ENCODE data around the gene PPIP5K2.
"Not testable (repeated sequence)": the region's sequence is repeated elsewhere in the genome, so short reads cannot be mapped to it uniquely, and the experiment has no call there.

PPIP5K2 gene

DNA sequence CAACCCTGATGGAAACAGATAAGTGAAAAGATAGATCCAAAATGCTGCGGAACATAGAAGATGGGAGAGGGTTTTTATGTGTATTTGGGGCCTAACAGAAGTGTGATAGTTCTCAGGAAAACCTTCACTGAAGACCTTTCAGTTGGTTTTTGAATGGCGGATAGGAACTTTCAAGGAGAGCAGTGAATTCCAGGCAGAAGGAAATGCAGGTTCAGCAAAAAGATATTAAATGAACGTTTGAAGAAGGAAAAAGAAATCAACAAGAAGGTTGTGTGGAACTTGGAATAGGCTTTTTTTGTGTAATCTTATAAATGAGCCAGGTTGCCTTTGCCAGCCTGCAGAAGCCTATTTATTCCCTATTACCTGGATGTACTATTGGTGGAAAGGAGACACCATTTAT lies 2.1 kb downstream of the PPIP5K2 start:
- no peak for DNase-seq (ENCODE audit: low read depth)

DNA sequence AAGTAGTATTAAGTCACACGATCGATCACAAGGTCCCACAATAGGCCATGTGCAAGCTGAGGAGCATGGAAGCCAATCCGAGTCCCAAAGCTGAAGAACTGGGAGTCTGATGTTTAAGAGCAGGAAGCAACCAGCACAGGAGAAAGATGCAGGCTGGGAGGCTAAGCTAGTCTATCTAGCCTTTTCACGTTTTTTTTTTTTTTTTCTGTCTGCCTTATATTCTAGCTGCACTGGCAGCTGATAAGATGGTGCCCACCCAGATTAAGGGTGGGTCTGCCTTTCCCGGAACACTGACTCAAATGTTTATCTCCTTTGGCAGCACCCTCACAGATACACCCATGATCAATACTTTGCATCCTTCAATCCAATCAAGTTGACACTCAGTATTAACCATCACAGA lies 6.5 kb downstream of the PPIP5K2 start:
- DNase-seq (ENCODE audit: low read depth) = no peak

DNA sequence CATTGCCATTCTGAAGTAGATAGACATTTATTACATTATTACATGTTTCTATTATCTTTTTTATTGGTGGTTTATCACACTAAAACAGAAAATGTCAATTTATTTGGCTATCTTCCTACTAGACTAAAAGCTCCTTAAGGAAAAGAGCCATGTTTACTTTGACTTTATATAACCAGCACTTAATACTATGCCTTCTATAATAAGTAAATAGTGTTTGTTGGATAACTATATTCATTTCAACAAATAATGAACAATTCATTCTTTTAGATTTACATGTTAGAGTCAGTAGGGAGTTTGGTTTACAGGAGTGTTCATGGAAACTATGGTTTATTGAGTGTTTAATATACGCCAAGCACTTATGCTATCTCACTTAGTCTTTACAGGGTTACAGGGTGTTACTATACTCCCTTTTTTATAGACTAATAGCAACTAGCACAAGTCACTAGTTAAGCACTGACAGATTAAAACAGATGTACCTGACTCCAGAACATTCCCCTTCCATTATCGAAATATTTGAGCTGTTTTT lies 7.3 kb downstream of the PPIP5K2 start:
- no peak for DNase-seq (ENCODE audit: low read depth)

DNA sequence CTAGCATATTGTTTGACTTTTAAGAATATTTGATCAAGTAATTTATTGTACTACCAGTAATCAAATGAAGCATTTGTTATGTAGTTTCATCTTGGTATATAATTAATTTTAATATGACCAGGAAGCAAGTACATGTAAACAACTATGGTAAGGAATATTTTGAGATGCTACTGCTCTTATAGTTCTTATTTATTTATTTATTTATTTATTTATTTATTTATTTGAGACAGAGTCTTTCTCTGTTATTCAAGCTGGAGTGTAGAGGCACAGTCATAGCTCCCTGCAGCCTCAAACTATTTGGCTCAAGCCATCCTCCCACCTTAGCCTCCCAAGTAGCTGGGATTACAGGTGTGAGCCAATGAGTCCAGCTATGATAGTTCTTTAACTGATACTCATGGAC lies 8.1 kb downstream of the PPIP5K2 start:
- no peak for DNase-seq (ENCODE audit: low read depth)

DNA sequence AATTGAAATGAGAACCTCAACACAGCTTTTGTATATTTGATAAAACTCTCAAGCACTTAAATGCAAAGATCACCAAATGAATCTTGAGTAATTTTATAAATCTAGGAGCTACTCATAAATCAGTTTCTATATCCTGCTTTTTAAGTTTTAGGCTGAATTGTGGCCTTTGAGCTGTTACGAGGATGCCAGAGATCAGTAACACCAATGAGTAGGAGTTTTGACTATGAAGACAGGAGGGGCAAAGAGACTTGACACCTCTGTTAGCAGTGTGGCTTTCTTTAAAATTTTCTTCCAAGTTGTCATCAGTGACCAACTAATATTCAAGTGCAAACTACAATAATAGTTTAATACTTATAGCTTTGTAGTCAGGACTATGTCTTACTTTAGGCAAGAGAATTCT lies 12.6 kb downstream of the PPIP5K2 start:
- no peak for DNase-seq (ENCODE audit: low read depth)

DNA sequence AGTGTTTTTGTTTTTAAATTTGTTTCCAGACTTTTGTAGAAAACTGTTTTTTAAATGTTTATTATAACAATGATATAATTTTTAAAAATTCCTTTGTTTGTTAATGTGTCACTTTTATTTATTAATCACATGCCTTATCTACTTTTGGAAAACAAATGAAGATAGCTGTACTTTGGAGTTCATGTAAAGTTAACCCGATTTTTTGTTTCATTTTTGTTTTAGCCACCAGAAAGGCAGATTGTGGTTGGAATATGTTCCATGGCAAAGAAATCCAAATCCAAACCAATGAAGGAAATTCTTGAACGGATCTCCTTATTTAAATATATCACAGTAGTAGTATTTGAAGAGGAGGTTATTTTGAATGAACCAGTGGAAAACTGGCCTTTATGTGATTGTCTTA lies 13.1 kb downstream of the PPIP5K2 start:
- DNase-seq (ENCODE audit: low read depth) = no peak

DNA sequence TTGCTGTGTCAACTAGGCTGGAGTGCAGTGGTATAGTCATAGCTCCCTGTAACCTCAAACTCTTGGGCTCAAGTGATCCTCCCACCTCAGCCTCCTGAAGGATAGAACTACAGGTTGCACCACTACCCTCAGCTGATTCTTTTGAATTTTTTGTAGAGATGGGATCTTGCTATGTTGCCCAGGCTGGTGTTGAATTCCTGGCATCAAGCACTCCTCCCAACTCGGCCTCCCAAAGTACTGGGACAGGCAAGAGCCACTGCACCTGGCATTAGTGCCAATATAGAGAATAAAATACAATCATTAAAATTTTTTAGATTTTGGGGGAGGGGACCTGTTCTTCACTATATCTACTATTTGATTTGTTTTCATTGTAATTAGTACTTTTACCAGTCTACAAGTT lies 15.4 kb downstream of the PPIP5K2 start:
- no peak for DNase-seq (ENCODE audit: low read depth)

DNA sequence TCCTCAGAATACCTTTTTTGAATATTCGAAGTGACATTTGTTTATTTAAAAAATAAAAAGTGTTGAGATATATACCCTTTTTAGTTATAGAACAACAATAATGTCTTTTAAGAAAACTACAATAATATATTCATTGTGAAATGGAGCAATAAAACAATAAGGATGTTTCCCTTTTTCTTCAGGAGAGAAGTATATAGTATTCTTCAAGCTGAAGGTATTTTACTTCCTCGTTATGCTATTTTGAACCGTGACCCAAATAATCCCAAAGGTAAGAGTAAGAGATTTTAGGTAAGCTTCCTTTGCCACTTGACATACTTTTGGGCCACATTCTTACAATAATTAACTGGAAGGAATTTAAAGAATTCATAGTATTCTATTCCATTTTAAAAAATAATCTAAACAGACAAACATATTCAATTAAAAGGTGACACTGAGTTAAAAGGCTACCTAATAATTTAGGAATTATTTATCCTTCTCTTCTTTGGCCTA lies 18.1 kb downstream of the PPIP5K2 start:
- DNase-seq (ENCODE audit: low read depth) = no peak

DNA sequence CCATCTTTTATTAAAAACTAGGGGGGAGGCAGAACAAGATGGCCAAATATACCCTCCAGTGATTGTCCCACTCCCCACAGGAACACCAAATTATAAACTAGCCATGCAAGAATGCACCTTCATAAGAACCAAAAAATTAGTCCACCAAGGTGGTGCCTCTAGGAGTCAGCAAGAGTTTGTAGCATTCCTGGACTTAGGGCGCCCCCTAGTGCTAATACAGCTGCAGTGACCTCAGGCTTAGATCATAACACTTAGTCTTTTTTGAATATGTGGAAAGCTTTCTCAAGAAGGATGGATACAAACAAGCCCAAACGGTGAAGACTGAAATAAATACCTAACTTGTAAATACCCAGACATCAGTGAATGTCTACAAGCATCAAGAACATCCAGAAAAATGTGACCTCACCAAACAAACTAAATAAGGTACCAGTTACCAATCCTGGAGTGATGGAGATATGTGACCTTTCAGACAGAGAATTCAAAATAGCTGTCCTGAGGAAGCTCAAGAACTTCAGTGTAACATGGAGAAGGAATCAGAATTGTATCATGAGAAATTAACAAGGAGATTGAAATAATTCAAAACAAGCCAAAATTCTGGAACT lies 19.3 kb downstream of the PPIP5K2 start:
- peak; percentile 80 for DNase-seq (ENCODE audit: low read depth)

DNA sequence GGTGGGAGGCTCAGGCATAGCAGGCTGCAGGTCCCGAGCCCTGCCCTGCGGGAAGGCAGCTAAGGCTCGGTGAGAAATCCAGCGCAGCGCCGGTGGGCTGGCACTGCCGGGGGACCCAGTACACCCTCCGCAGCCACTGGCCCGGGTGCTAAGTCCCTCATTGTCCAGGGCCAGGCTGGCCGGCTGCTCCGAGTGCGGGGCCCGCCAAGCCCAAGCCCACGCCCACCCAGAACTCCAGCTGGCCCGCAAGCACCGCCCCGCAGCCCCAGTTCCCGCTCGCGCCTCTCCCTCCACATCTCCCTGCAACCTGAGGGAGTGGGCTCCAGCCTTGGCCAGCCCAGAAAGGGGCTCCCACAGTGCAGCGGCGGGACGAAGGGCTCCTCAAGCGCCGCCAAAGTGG lies 22.0 kb downstream of the PPIP5K2 start:
- not testable (repeated sequence) for DNase-seq (ENCODE audit: low read depth)

DNA sequence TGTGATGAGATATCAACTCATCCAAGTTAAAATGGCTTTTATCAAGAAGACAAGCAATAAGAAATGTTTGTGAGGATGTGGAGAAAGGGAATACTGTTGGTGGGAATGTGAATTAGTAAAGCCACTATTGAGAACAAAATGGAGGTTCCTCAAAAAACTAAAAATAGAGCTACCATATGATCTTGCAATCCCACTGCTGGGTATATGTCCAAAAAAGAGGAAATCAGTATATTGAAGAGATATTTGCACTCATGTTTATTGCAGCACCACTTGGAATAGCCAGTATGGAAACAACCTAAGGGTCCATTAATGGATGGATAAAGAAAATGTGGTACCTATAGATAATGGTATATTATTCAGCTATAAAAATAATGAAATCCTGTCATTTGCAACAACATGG lies 25.1 kb downstream of the PPIP5K2 start:
- no peak for DNase-seq (ENCODE audit: low read depth)

DNA sequence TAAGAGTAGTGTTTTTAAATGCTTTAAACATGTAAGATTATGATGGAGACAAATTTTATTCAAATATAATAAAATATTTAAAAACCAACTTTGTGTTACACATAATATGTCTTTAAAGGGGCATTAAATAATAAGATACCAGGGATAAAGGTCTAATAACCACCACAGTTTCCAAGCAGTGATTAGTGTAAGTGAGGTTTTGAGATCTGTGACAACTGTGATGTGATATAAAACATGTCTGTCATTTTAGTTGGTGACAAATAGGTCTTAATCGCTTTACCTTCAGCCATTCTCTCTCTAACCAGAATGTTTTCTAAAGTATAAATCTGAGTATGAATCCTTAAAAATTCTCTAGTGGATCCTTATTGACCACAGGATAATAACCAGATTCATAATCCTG lies 28.1 kb downstream of the PPIP5K2 start:
- no peak for DNase-seq (ENCODE audit: low read depth)

DNA sequence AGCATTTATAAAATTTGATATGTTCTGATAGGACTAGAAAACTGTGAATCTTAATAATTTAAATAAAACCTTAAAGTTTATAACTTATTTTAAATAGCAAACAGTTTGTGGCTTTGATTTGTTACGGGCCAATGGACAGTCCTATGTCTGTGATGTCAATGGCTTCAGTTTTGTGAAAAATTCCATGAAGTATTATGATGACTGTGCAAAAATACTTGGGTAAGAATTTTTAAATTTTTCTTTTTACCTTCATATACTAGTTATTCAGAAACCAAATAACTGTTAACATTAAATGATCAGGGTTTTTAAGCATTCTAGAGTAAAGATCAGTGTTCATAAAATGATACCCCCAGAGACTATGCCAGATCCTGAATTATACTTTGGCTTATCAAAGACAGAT lies 31.1 kb downstream of the PPIP5K2 start:
- DNase-seq (ENCODE audit: low read depth) = no peak

DNA sequence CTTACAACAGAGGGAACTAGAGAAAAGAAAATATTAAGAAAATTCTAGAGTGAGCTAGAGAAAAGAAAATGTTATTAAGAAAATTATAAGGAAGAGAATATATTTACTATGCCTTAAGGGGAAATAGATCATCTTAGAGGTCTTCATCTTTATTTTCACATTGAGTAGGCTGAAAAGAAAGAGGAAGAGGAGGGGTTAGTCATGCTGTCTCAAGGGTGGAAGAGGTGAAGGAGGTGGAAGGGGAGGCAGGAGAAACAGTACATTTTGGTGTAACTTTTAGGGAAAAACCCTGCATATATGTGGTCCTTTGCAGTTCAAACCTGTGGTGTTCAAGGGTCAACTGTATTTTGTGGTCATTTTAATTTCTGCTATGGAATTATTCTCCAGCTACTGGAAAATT lies 46.6 kb downstream of the PPIP5K2 start:
- DNase-seq (ENCODE audit: low read depth) = no peak

DNA sequence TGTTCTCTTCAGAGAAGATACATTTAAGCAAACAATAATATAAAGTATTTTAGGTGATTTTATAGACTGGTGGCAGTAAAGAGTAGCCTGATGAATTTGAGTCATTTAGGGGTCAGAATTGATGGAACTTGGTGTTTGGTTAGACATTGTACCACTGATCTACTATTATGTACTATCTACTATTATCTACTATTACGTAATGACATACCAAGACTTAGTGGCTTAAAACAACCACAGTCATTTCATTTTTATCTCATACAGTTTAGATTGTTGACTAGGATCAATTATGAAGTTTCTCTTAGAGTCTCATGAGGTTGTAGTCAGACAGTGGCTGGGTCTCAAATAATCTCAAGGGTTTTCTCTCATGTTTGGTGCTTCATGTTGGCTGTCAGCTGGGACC lies 54.0 kb downstream of the PPIP5K2 start:
- DNase-seq (ENCODE audit: low read depth) = no peak

DNA sequence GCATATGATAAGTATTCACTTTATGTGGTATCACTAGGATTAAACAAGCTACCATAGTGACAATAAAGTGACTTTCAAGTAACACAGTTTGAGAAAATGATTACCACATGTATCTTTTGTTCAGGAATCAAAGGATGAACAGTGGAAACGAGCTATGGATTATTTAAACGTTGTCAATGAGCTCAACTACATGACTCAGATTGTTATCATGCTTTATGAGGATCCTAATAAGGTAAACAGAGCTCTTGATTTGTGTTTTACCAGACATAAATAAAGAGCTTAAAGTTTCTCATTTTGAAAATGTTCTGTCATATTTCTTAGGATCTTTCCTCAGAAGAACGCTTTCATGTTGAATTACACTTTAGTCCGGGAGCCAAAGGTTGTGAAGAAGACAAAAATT lies 57.4 kb downstream of the PPIP5K2 start:
- peak; percentile 25 for DNase-seq (ENCODE audit: low read depth)

DNA sequence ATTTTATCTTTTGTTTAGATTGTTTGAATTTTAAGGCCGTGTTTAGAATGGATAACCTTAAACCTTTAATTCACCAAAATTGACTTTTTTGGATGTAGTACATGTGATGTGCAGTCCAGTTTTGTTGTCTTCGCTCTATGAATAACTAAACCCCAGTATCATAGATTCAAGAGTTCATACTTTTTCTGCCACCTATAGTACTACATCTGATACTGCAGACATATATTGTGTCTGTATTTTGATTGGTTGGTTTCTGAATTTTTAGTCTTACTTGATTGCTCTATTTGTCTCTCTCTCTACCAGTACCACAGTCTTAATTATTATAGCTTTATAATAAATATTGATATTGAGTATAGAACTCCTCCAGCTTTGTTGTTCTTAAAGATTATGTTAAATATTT lies 58.1 kb downstream of the PPIP5K2 start:
- DNase-seq (ENCODE audit: low read depth) = peak; percentile 30

DNA sequence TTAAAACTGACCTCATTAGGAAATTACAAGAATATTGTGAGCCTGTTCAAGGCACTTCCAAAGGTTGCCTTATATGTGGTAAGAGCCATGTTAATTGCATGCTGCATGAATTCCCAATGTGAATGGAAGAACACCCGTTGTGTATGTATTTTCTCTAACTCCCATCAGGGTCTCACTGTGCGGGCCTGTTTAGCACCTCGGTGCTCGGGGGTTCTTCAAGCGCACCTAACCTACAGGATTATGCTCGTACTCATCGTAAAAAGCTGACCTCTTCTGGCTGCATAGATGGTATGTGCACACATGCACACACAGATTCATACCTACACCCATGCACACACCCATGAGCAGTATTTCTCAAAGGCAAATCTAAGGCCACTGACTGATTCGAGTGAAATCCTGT lies 66.1 kb downstream of the PPIP5K2 start:
- DNase-seq (ENCODE audit: low read depth) = no peak

DNA sequence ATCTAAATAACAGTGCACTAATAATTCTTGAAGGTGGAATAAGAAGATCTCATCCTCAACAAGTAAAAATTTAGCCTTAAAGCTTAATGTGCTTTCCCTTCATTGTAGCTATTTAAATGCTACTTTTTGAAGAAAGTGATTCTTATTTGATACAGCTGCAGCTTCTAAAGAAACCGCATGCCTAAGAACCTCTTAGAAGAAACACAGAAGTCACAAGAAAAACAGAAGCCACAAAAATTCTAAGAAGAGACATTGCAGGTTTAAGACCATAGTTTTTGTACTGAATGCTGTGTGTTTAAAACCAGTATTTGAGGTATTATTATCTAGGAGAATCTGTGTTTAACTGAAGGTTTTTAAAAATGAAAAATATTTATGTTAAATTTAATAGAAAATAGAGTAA lies 68.3 kb downstream of the PPIP5K2 start:
- no peak for DNase-seq (ENCODE audit: low read depth)

DNA sequence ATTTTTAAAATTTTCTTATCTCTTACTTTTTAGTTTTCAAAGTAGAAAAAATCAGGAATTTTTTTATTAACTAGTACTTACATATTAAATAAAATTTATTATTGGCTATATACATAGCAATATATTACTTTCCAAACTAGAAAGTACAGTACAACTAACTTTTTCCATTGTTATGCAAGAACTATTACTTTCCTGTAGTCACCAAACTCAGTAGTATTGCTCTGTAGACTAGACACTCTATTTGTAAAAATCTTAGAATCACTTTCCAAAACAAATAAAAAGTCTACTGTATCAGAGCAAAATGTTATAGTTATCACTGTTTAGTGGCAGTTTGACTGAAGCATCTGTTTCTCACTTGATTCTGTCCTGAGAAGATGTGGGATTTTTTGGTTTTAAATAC lies 83.1 kb downstream of the PPIP5K2 start:
- no peak for DNase-seq (ENCODE audit: low read depth)

DNA sequence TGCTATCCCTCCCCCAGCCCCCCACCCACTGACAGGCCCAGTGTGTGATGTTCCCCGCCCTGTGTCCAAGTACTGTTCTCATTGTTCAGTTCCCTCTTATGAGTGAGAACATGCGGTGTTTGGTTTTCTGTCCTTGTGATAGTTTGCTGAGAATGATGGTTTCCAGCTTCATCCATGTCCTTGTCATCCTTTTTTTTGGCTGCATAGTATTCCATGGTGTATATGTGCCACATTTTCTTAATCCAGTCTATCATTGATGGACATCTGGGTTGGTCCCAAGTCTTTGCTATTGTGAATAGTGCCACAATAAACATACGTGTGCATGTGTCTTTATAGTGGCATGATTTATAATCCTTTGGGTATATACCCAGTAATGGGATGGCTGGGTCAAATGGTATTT lies 84.9 kb downstream of the PPIP5K2 start:
- not testable (repeated sequence) for DNase-seq (ENCODE audit: low read depth)

DNA sequence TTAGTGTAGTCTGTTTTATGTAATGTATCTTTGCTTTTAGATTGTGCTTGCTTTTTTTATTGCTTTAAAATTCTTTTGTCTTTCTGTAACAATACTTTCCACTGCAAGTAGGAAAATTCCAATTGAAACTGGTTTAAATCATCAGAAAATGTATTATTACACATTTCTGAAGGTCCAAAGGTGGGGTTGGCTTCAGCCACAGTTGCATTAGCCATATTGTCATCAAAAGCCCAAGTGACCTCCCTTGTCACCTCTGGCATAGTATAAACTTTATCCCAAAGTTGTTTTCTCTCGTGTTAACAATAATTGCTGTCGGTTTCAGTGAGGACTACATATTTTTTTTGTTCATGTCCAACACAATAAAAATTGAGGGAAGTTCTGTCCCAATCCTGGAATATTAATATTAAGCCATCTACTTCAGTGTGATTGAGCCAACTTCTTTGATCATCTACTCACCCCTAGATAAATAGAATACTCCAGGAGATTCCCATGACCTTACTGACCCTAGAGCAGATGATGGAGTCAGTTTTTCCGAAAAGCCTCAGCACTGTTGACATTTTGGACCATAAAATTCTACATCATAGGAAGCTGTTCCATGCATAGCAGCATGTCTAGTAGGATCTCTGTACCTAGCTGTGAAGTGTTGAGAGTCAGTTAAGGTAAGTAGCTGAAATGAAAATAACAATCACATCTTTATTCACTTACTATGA lies 86.0 kb downstream of the PPIP5K2 start:
- DNase-seq (ENCODE audit: low read depth) = no peak

DNA sequence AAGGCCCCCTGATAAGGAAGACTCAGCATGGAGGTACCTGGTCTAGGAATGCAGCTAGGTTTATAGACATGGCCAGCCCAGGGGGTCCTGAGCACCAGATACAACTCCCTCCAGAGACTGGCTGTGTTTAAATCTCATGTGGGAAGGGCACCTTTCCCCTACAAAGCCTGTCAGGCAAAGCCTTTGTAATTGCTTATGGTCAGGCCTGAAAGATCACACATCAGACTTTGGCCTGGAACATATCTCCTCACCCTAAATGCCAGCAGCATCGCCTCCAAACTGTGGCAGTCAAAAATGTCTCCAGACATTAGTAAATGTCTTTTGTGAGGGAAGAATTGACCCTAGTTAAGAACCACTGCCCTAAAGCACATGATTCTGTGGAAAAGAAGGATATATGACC lies 86.9 kb downstream of the PPIP5K2 start:
- no peak for DNase-seq (ENCODE audit: low read depth)

DNA sequence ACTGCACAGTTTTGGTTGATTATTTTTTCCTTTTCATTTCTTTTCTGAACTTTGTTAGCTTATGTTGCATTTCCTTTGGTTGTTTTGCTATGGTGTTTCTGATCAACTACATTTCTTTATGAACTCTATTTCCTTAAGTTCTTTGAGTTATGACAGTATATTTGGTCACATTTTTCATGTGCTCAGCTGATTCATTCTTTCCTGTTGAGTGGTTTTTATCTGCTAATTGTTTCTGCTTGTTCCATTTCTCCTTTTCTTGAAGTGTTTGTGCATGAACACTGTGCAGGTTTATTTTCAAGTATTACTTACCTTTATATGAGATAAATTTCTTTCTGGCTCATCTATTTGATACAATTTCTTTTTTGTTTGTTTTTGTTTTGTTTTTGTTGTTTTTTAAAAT lies 87.6 kb downstream of the PPIP5K2 start:
- peak; percentile 31 for DNase-seq (ENCODE audit: low read depth)
